ENCODE data around the gene GBGT1.

DNA sequence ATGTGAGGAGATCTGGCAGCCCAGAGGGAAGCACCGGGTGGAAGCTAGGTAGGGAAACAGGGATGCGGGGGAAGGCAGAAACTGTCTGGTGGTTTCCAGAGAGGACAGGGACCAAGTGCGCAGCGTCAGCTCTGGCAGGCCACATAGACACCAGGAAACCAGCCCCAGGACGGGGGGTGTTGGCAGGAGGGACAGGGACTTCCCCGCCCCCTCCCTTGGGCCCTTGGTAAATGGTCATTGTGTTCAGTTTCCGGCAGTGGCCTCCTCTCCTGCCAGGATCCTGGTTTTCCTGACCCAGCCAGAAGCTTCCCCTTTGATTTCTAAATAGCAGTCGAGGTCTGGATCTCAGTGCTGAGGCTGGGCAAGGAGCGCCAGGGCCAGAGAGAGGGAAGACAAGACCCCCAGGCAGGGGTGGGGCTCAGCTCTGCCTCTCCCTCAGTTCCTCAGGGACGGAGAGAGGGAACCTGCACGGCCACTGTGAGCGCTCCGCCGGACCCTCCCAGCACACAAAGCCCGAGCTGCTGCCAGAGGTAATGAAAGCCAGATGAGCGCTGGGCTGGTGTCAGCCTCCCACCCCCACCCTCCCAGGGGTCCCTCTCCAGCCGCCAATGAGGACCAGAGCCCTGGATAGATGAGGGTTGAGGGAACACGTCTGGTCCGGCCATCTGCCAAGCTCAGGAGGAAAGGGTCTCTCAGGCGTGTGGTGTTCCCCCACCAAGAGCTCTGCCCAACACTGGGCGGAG is 44.4 kb downstream of the GBGT1 start:
- TF ChIP-seq EZH2 (IDR thresholded peaks at IDR 0.05) (no peak), POLR2AphosphoS5 (IDR thresholded peaks at IDR 0.05; ENCODE audit: borderline replicate concordance, low read depth, low read length) (no peak)
